ENCODE data around the gene MRPS2. TPM values are rescaled to one million over a fixed set of nuclear protein-coding genes. Genes with fewer than 3 reads are reported as not detected.

The MRPS2 gene
- total and polyA plus RNA-seq, 2 of the 4 experiments (the other 2 are of a cell fraction): 53.1 to 104 TPM

GRCh38 chr9:135513351-135513846 lies 12.9 kb downstream of the MRPS2 start:
- H4K8ac ChIP-seq (ENCODE audit: low read depth in 2 of 2, low read length in 2 of 2): no peak overlapping the region
- no peak overlapping the region for H2AK9ac ChIP-seq (replicated peaks; ENCODE audit: low read depth, low read length, poor library complexity)
- H3K56ac ChIP-seq (ENCODE audit: extremely low read depth, insufficient read depth, low read length): no peak overlapping the region
- H3K23ac ChIP-seq (ENCODE audit: low read depth, low read length): no peak overlapping the region
- no peak overlapping the region for H3K9ac ChIP-seq (ENCODE audit: low read depth, low read length)
- ATAC-seq (ENCODE audit: low read depth) (peak; percentile 42), DNase-seq (no peak)
- H2AK5ac ChIP-seq (ENCODE audit: low read depth, low read length): no peak overlapping the region
- no peaks in the 10 kb centered on the region for H3K79me1 ChIP-seq (ENCODE audit: low read depth in 1 of 2, low read length in 2 of 2)
- intact Hi-C loops (cut with micrococcal nuclease): no loop called here
- no peaks in the 10 kb centered on the region for H3K9me1 ChIP-seq (ENCODE audit: insufficient read depth, low read length)
- no peak overlapping the region for H3K4me3 ChIP-seq (ENCODE audit: insufficient read depth, low read depth, low read length)
- no peaks in the 10 kb centered on the region for H3K4me1 ChIP-seq (ENCODE audit: control insufficient read depth, insufficient read depth, low read length)
- no peak overlapping the region for H3K4me2 ChIP-seq (ENCODE audit: low read depth, low read length)
- H2BK15ac ChIP-seq (ENCODE audit: low read depth, low read length): no peak overlapping the region
- CTCF ChIA-PET: no interaction called here
- POLR2A ChIA-PET (ENCODE audit: unreplicated experiment): interaction anchor here (0.6 kb wide), 1 partner anchor 16 kb away, joined by 3 read pairs; no protein-coding TSS in a partner anchor
- no peak overlapping the region for H2BK5ac ChIP-seq (ENCODE audit: low read depth, low read length, poor library complexity, severe bottlenecking)
- dilution Hi-C loops (cut with HindIII; ENCODE audit: low sequenced_read_pairs, unreplicated experiment): no loop called here
- H2BK120ac ChIP-seq (ENCODE audit: low read depth, low read length): no peak overlapping the region
- H2AFZ ChIP-seq (replicated peaks; ENCODE audit: low read length, poor library complexity): no peak overlapping the region
- WGBS, 2 experiments (ENCODE audit: extremely low coverage in 2 of 2, insufficient read length in 1 of 2): 92% methylated on average over 8 of the region's 19 CpGs; no CpG with 5 or more reads in 1 of the 2 experiments
- no peaks in the 10 kb centered on the region for H4K20me1 ChIP-seq (ENCODE audit: insufficient read depth, low read length)
- no peak overlapping the region for H4K91ac ChIP-seq (ENCODE audit: insufficient read depth, low read depth, low read length)
- no peaks in the 10 kb centered on the region for H3K36me3 ChIP-seq (ENCODE audit: control insufficient read depth, insufficient read depth, low read length)
- no peak overlapping the region for H3K27ac ChIP-seq (ENCODE audit: insufficient read depth, low read length)
- in situ Hi-C loops (cut with MboI; ENCODE audit: low sequenced_read_pairs): no loop called here
- H3K27me3 ChIP-seq (ENCODE audit: control insufficient read depth, insufficient read depth, low read length): peaks cover 5% of the 10 kb centered on the region; the same call in 1 of the 2 replicates
- no peak overlapping the region for H3K14ac ChIP-seq (replicated peaks; ENCODE audit: low read depth, low read length)
- H4K5ac ChIP-seq (ENCODE audit: low read depth, low read length): no peak overlapping the region
- TF ChIP-seq MAZ (IDR thresholded peaks at IDR 0.05; ENCODE audit: borderline replicate concordance, low read depth, low read length) (no peak), ELK1 (IDR thresholded peaks at IDR 0.05; ENCODE audit: borderline replicate concordance, low read depth, low read length) (no peak), RAD21 (IDR thresholded peaks at IDR 0.05; ENCODE audit: low read length) (no peak), POLR2A (IDR thresholded peaks at IDR 0.05; ENCODE audit: low read depth, low read length) (no peak), CHD1 (IDR thresholded peaks at IDR 0.05; ENCODE audit: low read depth, low read length) (no peak), BHLHE40 (IDR thresholded peaks at IDR 0.05; ENCODE audit: low read depth, low read length) (no peak), CTCF (conservative IDR thresholded peaks at IDR 0.05; ENCODE audit: low read depth, low read length) (no peak), MXI1 (IDR thresholded peaks at IDR 0.05; ENCODE audit: borderline replicate concordance, low read depth, low read length) (no peak), FOS (IDR thresholded peaks at IDR 0.05; ENCODE audit: low read depth, low read length) (no peak), RCOR1 (IDR thresholded peaks at IDR 0.05; ENCODE audit: insufficient replicate concordance, low read length) (no peak), SMC3 (IDR thresholded peaks at IDR 0.05; ENCODE audit: low read depth, low read length) (no peak), NFE2L2 (IDR thresholded peaks at IDR 0.05; ENCODE audit: low read depth, low read length) (no peak), RFX5 (IDR thresholded peaks at IDR 0.05; ENCODE audit: low read depth, low read length) (no peak), MAFK (IDR thresholded peaks at IDR 0.05; ENCODE audit: low read depth, low read length) (no peak), CEBPB (IDR thresholded peaks at IDR 0.05; ENCODE audit: low read depth, low read length) (no peak), USF2 (IDR thresholded peaks at IDR 0.05; ENCODE audit: low read depth, low read length) (no peak)
- H3K4ac ChIP-seq (ENCODE audit: low read depth, low read length): no peak overlapping the region
- H3K18ac ChIP-seq (ENCODE audit: low read depth, low read length): no peak overlapping the region
- no peak overlapping the region for H2BK20ac ChIP-seq (ENCODE audit: low read depth, low read length)
- no TSS peak for BruUV-seq (replicated peaks)
- H3K9me3 ChIP-seq (ENCODE audit: control insufficient read depth, insufficient read depth, low read length): no peaks in the 10 kb centered on the region
